Astrocyte of the spinal cord (primary cell): Measurements from ENCODE around the gene NGRN.
"Not testable (repeated sequence)": the region's sequence is repeated elsewhere in the genome, so short reads cannot be mapped to it uniquely, and the experiment has no call there.

Source experiments
- DNase-seq: peaks from one replicate; pipeline ENCODE4 v3.0.0; 2011; ENCODE audit warnings: low read depth, low spot score
- H3K4me3 ChIP-seq: 2 replicates; pipeline ENCODE4 v1.5.1; 2011; ENCODE audit warnings: low read depth, mild to moderate bottlenecking, low read length, moderate library complexity
- CTCF ChIP-seq: IDR thresholded peaks from 2 replicates; pipeline ENCODE4 v1.5.1; 2012; ENCODE audit warnings: low read depth, mild to moderate bottlenecking, low read length, inconsistent platforms
- in situ Hi-C: cut with HindIII; loops from 2 replicates; pipeline ENCODE4 v1.10.0; 2017; ENCODE audit warnings: low sequenced_read_pairs

The NGRN gene

GRCh38 chr15:90249203-90249863 is 16.1 kb upstream of the NGRN start, which contains the start of gene TTLL13:
Gene TTLL13, plus strand, starts transcription at chr15:90249556. Its CDS starts 1,075 bp downstream, at chr15:90250631.
- TF ChIP-seq CTCF = no peak
- in situ Hi-C loops = no loop called here
- peak; percentile 83 for DNase-seq
- H3K4me3 ChIP-seq = peak within 1 kb of the TSS; percentile 60

GRCh38 chr15:90257776-90258175 is 7.7 kb upstream of the NGRN start:
- in situ Hi-C loops = no loop called here
- H3K4me3 ChIP-seq = no peak overlapping the region
- DNase-seq = no peak
- TF ChIP-seq CTCF = no peak

GRCh38 chr15:90259524-90259923 is 5.9 kb upstream of the NGRN start:
- peak; percentile 16 for DNase-seq
- TF ChIP-seq CTCF = no peak
- H3K4me3 ChIP-seq = no peak overlapping the region
- in situ Hi-C loops = no loop called here

GRCh38 chr15:90260731-90261130 is 4.7 kb upstream of the NGRN start:
- in situ Hi-C loops, H3K4me3 ChIP-seq, DNase-seq: not testable (repeated sequence)

- in situ Hi-C loops = no loop called here
- peak; percentile 30 for DNase-seq
- TF ChIP-seq CTCF = no peak
- H3K4me3 ChIP-seq = no peak overlapping the region
Observed at GRCh38 chr15:90261811-90262210, 3.7 kb upstream of the NGRN start.

- no peak for DNase-seq
- TF ChIP-seq CTCF = no peak
- in situ Hi-C loops = no loop called here
Observed at GRCh38 chr15:90262426-90262825, 3.0 kb upstream of the NGRN start.

GRCh38 chr15:90264671-90265070 is 801 bp upstream of the NGRN start:
- no peak for TF ChIP-seq CTCF

More at GRCh38 chr15:90262426-90262825, 3.0 kb upstream of the NGRN start:
- no peak overlapping the region for H3K4me3 ChIP-seq

More at GRCh38 chr15:90264671-90265070, 801 bp upstream of the NGRN start:
- H3K4me3 ChIP-seq = peak overlapping the region; percentile 91
- in situ Hi-C loops = no loop called here
- no peak for DNase-seq
